H54 (cell line): ENCODE results near the gene ART5.
A peak's percentile ranks its signal among the peaks of the same experiment; 100 is the strongest.

Source experiments
- DNase-seq: peaks from one replicate; pipeline ENCODE4 v3.0.0; 2011; ENCODE audit warnings: low spot score, mixed read lengths; ENCODE audit not compliant: insufficient read length
- FAIRE-seq: peaks from 3 replicates; lab custom pipeline; 2011; peaks lifted over from hg19 to GRCh38; lab: Jason Lieb, UNC
- POLR2A ChIP-seq: IDR thresholded peaks from 2 replicates; pipeline ENCODE4 v1.6.1; 2011; ENCODE audit warnings: low read depth, mild to moderate bottlenecking, low read length

The ART5 gene, protein sequence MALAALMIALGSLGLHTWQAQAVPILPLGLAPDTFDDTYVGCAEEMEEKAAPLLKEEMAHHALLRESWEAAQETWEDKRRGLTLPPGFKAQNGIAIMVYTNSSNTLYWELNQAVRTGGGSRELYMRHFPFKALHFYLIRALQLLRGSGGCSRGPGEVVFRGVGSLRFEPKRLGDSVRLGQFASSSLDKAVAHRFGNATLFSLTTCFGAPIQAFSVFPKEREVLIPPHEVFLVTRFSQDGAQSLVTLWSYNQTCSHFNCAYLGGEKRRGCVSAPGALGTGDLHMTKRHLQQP

DNA sequence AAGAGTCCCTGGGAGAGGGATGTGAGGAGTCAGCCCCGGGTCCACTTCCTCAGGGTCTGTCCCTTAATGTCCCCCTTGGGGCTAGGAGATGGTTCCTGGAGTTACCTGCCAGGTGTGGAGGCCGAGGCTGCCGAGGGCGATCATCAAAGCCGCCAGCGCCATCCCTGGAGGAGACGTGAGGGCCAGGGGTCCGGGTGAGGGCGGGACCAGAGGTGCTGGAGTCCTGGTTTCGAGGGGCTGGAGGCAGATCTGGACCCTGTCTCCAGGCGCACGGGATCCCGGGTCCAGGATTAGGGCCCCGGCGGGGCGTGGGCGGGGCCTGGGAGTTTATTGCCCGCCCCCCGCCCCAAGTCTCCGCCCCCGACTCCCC is at the start of gene ART5:
Gene ART5 (minus strand): TSS at position 292 of the 370 bp plus-strand sequence. CDS start 130 bp downstream, at position 162.
- DNase-seq = no peak
- FAIRE-seq = no peak

DNA sequence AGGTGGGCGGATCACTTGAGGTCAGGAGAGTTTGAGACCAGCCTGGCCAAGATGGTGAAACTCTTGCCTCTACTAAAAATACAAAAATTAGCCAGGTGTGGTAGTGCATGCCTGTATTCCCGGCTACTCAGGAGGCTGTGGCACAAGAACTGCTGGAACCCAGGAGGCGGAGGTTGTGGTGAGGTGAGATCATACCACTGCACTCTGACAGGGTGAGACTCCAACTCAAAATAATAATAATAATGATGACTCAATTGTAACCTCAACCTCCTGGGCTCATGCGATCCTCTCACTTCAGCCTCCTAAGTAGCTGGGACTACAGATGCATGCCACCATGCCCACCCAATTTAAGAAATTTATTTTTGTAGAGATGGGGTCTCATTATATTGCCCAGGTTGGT is 45.0 kb upstream of the ART5 start:
- no peak for FAIRE-seq

More for the DNA sequence above, at the start of gene ART5:
- TF ChIP-seq POLR2A = no peak

DNA sequence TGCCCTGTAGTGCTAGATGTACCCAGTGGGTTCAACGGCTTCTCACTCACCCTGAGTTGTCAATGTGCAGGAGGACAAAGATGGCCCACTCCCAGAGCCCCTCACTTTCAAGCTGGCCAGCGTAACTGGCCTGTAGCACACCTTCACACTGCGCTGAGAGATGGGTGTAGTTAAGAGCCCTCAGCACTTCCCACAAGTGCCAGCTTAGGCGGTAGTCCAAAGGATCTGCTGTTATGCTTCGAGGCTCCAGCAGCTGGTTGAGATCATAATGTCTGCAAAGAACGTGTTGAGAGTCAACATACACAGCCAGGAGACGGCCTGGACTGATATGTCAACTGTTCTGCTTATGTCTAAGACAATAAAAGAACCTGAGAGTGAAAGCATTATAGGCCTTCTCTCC is 44.1 kb upstream of the ART5 start:
- no peak for TF ChIP-seq POLR2A
- DNase-seq (no peak), FAIRE-seq (no peak)

More for the DNA sequence above, 45.0 kb upstream of the ART5 start:
- no peak for TF ChIP-seq POLR2A
- no peak for DNase-seq

GRCh38 chr11:3684819-3685172 is 43.0 kb upstream of the ART5 start:
- DNase-seq = no peak
- no peak for FAIRE-seq
- TF ChIP-seq POLR2A = no peak

DNA sequence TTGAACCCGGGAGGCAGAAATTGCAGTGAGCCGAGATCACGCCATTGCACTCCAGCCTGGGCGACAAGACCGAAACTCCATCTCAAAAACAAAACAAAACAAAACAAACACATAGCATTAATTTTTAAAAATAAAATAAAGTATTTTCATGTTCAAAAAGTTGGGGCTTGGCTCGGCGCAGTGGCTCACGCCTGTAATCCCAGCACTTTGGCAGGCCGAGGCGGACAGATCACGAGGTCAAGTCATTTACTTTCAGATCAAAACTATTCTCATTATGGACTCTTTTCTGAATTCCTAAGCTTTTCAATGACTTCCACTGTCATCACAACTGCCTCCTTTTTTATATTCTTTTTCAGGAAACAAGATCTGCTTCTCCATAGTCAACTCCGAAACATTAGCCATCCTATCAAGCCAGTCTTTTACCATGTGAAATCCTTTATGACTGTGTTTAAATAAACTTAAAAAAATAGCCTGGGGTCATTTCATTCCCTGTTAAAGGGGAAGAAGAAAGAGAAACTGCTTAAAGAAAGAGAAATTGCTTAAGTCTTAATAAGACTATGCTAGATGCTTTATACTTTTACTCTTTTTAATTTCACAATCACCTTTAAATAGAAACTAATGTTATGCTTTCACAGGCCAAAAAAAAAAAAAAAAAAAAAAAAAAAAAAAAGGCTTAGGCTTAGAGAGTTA is 42.5 kb upstream of the ART5 start:
- no peak for TF ChIP-seq POLR2A
- DNase-seq = no peak
- FAIRE-seq = no peak

GRCh38 chr11:3683039-3683438 is 41.2 kb upstream of the ART5 start:
- DNase-seq (no peak), FAIRE-seq (no peak)
- no peak for TF ChIP-seq POLR2A

GRCh38 chr11:3679077-3679476 is 37.3 kb upstream of the ART5 start:
- TF ChIP-seq POLR2A = no peak
- FAIRE-seq (no peak), DNase-seq (no peak)

- FAIRE-seq (no peak), DNase-seq (no peak)
- no peak for TF ChIP-seq POLR2A
Observed at GRCh38 chr11:3675971-3676370, 34.2 kb upstream of the ART5 start.

- no peak for TF ChIP-seq POLR2A
- peak; percentile 92 for DNase-seq
- FAIRE-seq = peak; percentile 61
Observed at GRCh38 chr11:3674189-3674588, 32.4 kb upstream of the ART5 start.

DNA sequence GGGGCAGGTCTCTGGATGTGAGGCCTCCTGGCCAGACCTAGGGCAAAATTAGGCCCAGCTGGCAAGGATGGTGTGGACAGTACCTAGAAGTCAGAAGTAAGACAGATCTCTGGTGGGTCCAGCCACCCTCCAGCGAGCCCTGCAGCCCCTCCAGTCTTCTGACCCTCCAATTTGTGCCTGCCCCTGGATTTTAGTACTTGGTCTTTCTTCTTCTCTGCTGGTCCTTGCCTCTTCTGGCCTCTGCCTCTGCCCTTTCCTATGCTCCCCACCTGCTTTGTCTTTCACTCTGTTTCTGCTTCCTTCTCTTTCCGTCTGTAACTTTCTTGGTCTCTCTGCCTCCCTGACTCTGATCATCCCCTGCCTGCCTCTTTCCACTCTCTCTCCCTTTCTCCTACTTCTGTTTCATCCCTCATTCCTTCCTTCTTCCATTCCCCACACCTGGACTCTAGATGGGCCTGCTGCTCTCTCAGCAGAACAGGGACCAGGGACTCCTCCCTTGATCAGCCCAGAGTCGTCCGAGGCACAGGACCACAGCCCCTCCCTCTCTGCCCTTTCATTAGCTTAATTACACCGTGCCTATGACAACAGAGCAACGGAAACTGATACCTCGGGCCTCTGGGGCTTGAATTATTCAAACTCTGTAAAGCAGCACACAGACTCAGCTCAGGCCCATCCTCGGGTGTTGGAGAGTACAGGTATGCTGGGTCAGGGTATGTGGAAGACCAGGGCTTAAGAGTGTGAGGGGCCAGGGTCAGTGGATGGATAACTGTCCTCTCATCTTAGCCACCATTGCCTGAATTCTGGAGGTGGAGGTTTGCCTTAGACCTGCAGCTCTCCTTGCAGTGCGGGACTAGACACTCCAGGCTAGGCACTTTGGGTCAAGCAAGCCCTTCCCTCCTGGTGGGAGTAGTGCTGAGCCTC is 29.8 kb upstream of the ART5 start, which contains the start of gene CHRNA10:
Gene CHRNA10 (minus strand): TSS at position 51 of the 921 bp plus-strand sequence. CDS start 72 bp downstream, outside the sequence.
- no peak for FAIRE-seq
- DNase-seq = no peak

GRCh38 chr11:3669742-3670183 is 28.0 kb upstream of the ART5 start:
- FAIRE-seq = no peak
- no peak for DNase-seq
- no peak for TF ChIP-seq POLR2A

More for the DNA sequence above, 29.8 kb upstream of the ART5 start, which contains the start of gene CHRNA10:
- no peak for TF ChIP-seq POLR2A

GRCh38 chr11:3669128-3669527 is 27.3 kb upstream of the ART5 start:
- DNase-seq = no peak
- FAIRE-seq = no peak
- TF ChIP-seq POLR2A = no peak

- DNase-seq (no peak), FAIRE-seq (no peak)
- TF ChIP-seq POLR2A = no peak
Observed at GRCh38 chr11:3667149-3668035, 25.6 kb upstream of the ART5 start.
